Progenitor cell of endocrine pancreas (in vitro differentiated cells): ENCODE results near the gene MAPK1. TPM values are rescaled to one million over a fixed set of nuclear protein-coding genes. Genes with fewer than 3 reads are reported as not detected.

Source experiments
- DNase-seq: peaks from one replicate; pipeline ENCODE4 v3.0.0; 2021; ENCODE audit warnings: low spot score; ENCODE audit not compliant: unreplicated experiment
- H3K27ac Mint-ChIP-seq: 2 replicates; pipeline ENCODE4 v1.8.0; 2021; ENCODE audit warnings: mild to moderate bottlenecking, moderate library complexity, mixed read lengths
- H3K27me3 Mint-ChIP-seq: 2 replicates; pipeline ENCODE4 v1.8.0; 2021; ENCODE audit warnings: mixed read lengths
- H3K36me3 Mint-ChIP-seq: 2 replicates; pipeline ENCODE4 v1.8.0; 2022; ENCODE audit warnings: mixed read lengths; ENCODE audit not compliant: insufficient read depth
- H3K4me1 Mint-ChIP-seq: 2 replicates; pipeline ENCODE4 v1.8.0; 2021; ENCODE audit warnings: low read depth, mixed read lengths
- H3K4me3 Mint-ChIP-seq: 2 replicates; pipeline ENCODE4 v1.8.0; 2021; ENCODE audit warnings: low read depth, mild to moderate bottlenecking, moderate library complexity, mixed read lengths
- H3K9me3 Mint-ChIP-seq: 2 replicates; pipeline ENCODE4 v1.8.0; 2021; ENCODE audit warnings: low read depth, mixed read lengths
- CTCF ChIP-seq: fragments of 200-600 bp; sonication (generic); IDR thresholded peaks from one replicate; pipeline ENCODE4 v1.5.0; 2021; ENCODE audit warnings: antibody characterized with exemption, mild to moderate bottlenecking; ENCODE audit not compliant: unreplicated experiment
- total RNA-seq: library from RNA; stranded (reverse); gene quantifications from 2 replicates; pipeline ENCODE4 v1.2.1, GENCODE V29; 2021

MAPK1 gene
- total RNA-seq, 1 donor from 2014 or later, result 116 TPM

DNA sequence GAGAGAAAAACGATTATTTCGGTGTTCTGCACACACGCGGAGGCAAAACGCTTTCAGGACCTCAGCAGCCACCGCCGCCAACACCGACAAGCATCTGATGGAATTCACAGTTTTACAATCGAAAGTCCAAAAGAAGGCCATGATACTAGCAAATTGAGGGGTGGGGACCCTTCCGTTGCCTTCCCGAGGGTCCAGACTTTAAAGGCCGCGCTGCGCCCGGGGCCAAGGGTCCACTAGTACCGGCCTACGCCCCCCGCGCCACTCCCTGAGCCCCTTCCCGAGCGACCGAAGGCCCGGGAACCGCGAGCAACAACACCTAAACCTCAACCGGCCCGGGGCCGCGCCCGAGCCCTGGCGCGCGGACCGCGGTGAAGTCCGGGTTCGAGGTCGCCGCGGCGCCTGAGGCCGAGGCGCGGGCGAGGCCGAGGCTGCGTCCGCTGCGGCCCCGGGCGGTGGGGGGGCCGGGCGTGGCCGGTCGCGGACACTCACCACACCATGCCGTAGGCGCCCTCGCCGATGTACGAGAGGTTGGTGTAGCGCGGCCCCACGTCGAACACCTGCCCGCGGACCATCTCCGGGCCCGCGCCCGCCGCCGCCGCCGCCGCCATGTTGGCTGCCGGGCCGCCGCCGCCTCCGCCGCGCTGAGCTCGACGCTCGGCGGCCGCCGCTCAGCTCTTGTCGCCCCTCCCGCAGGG, 465 bp downstream of the MAPK1 start:
- H3K36me3 Mint-ChIP-seq, result peaks cover 6% of the 10 kb centered on the region
- H3K27ac Mint-ChIP-seq, result peak overlapping the region; percentile 97
- peak overlapping the region; percentile 94 for H3K4me3 Mint-ChIP-seq
- peak; percentile 27 for DNase-seq
- peaks cover 33% of the 10 kb centered on the region for H3K4me1 Mint-ChIP-seq
- no peak for TF ChIP-seq CTCF
- no peaks in the 10 kb centered on the region for H3K9me3 Mint-ChIP-seq
- H3K27me3 Mint-ChIP-seq, result no peaks in the 10 kb centered on the region

DNA sequence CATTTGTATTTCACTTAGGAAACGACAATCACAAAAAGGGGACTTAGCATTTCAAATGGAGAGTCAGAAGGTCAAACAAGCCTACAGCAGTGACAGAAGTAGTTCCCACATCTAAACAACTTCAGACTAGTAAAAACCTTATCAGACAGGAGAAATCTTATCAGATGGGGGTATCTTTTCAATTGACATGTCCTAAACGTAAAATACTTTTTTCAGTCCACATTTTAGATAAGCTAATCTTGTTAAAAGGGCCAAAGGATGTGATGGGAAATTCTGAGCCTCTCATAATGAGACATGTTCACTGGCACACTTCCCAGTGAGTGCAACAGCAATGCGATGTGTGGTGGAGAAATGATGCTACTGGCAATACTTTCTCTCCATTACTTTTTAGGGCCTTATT, 2.4 kb downstream of the MAPK1 start:
- Mint-ChIP-seq H3K27me3 (no peaks in the 10 kb centered on the region), H3K36me3 (peaks cover 6% of the 10 kb centered on the region), H3K4me1 (peaks cover 50% of the 10 kb centered on the region), H3K27ac (peak overlapping the region; percentile 73), H3K4me3 (peak overlapping the region; percentile 94), H3K9me3 (no peaks in the 10 kb centered on the region)
- no peak for DNase-seq
- TF ChIP-seq CTCF, result no peak

DNA sequence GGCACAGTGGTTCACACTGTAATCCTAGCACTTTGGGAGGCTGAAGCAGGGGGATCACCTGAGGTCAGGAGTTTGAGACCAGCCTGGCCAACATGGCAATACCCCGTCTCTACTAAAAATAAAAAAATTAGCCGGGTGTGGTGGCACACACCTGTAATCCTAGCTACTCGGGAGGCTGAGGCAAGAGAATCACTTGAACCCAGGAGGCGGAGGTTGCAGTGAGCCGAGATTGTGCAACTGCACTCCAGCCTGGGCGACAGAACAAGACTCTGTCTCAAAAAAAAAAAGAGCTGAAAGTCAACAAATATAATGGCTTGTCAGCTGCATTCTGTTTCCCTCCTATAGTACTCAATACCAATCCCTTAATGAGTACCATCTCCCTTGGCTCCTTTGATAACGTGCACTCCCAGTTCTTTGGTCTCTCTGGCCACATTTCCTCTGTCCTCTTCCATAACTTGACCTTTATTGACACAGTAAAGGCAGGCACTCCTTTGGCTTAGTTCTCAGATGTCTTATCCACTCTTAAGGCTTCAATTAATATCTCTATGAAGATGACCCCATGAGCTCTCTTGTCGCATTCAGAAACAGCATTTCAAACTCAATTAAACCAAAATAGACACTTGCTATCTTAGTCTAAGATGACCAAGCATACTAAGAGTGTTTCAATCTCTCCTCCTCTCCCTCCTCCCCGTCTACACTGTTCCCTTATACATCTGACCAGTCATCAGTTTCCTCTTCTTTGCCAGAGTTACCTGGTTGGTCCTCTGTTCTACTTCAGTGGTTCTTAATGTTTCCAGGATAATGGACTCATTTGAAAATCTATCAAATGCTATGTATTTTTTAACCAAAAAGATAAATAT, 4.8 kb downstream of the MAPK1 start:
- H3K4me1 Mint-ChIP-seq, result peaks cover 61% of the 10 kb centered on the region
- H3K27ac Mint-ChIP-seq, result peak overlapping the region; percentile 26

GRCh38 chr22:21861851-21862250, 5.6 kb downstream of the MAPK1 start:
- Mint-ChIP-seq H3K4me1 (peaks cover 67% of the 10 kb centered on the region), H3K27ac (no peak overlapping the region), H3K9me3 (no peaks in the 10 kb centered on the region), H3K27me3 (no peaks in the 10 kb centered on the region), H3K36me3 (peaks cover 3% of the 10 kb centered on the region), H3K4me3 (no peak overlapping the region)
- TF ChIP-seq CTCF, result no peak
- DNase-seq, result no peak

More for the DNA sequence above, 4.8 kb downstream of the MAPK1 start:
- H3K4me3 Mint-ChIP-seq, result no peak overlapping the region
- no peaks in the 10 kb centered on the region for H3K9me3 Mint-ChIP-seq
- DNase-seq, result no peak
- no peak for TF ChIP-seq CTCF
- peaks cover 3% of the 10 kb centered on the region for H3K36me3 Mint-ChIP-seq
- H3K27me3 Mint-ChIP-seq, result no peaks in the 10 kb centered on the region

DNA sequence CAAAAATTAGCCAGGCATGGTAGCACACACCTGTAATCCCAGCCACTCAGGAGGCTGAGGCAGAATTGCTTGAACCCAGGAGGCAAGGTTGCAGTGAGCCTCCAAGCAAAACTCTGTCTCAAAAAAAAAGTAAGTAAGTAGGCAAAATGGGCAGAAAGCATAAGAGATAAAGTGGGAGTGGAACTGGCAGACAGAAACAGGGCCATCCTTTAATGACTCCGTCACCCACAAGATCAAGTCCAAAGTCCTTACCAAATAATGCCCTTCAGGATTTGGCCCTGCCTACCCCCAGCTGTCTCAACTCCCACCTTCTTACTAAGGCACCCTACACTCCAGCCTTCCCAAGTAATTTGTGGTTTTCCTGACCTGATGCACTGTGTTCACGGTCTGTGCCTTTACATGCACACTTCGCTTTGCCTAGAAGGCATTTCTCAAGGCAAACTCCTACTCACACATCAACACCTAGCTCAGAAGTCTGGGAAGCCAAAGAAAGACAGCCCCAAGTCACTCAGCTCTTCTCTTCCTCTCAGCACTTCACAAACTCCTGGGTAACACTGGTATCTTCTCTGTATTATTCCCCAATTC, 6.1 kb downstream of the MAPK1 start:
- Mint-ChIP-seq H3K36me3 (peaks cover 3% of the 10 kb centered on the region), H3K4me1 (peaks cover 70% of the 10 kb centered on the region), H3K4me3 (no peak overlapping the region), H3K9me3 (no peaks in the 10 kb centered on the region), H3K27ac (no peak overlapping the region), H3K27me3 (no peaks in the 10 kb centered on the region)
- no peak for TF ChIP-seq CTCF
- no peak for DNase-seq
